ENCODE measurements around the gene FMNL2.

- no peak for TF ChIP-seq CTCF (IDR thresholded peaks at IDR 0.05)
- no peak for TF ChIP-seq EP300 (IDR thresholded peaks at IDR 0.05)
- TF ChIP-seq POLR2AphosphoS5 (IDR thresholded peaks at IDR 0.05), result no peak
- no peak for TF ChIP-seq POLR2A (IDR thresholded peaks at IDR 0.05)
Measured at GRCh38 chr2:152508446-152508845, 173.5 kb downstream of the FMNL2 start.

Measured in stomach (tissue), 4 donors.